Astrocyte of the spinal cord (primary cell): ENCODE measurements around the gene HLA-DRA.
A peak's percentile ranks its signal among the peaks of the same experiment; 100 is the strongest.

Experiments used
- DNase-seq: peaks from one replicate; pipeline ENCODE4 v3.0.0; 2011; ENCODE audit warnings: low read depth, low spot score
- H3K4me3 ChIP-seq: 2 replicates; pipeline ENCODE4 v1.5.1; 2011; ENCODE audit warnings: low read depth, mild to moderate bottlenecking, low read length, moderate library complexity
- CTCF ChIP-seq: IDR thresholded peaks from 2 replicates; pipeline ENCODE4 v1.5.1; 2012; ENCODE audit warnings: low read depth, mild to moderate bottlenecking, low read length, inconsistent platforms
- in situ Hi-C: cut with HindIII; loops from 2 replicates; pipeline ENCODE4 v1.10.0; 2017; ENCODE audit warnings: low sequenced_read_pairs

The HLA-DRA gene

GRCh38 chr6:32439602-32440214 is at the start of gene HLA-DRA:
TSS of gene HLA-DRA (plus strand) at chr6:32439887. CDS start at chr6:32439951, 64 bp downstream.
- in situ Hi-C loops = no loop called here
- peak; percentile 53 for DNase-seq
- H3K4me3 ChIP-seq = no peak within 1 kb of the TSS
- TF ChIP-seq CTCF = no peak

- no peak overlapping the region for H3K4me3 ChIP-seq
- no peak for TF ChIP-seq CTCF
- in situ Hi-C loops = no loop called here
- DNase-seq = no peak
These were observed 48.2 kb upstream of the HLA-DRA start for GRCh38 chr6:32391505-32391904.

- DNase-seq = no peak
- H3K4me3 ChIP-seq = no peak overlapping the region
- TF ChIP-seq CTCF = no peak
- in situ Hi-C loops = no loop called here
These were observed 45.8 kb upstream of the HLA-DRA start for GRCh38 chr6:32393665-32394420.

- in situ Hi-C loops = no loop called here
- TF ChIP-seq CTCF = no peak
- no peak overlapping the region for H3K4me3 ChIP-seq
These were observed 43.7 kb upstream of the HLA-DRA start for GRCh38 chr6:32396028-32396427.

GRCh38 chr6:32397252-32397920 is 42.3 kb upstream of the HLA-DRA start:
- TF ChIP-seq CTCF = no peak
- H3K4me3 ChIP-seq = no peak overlapping the region
- in situ Hi-C loops = no loop called here
- no peak for DNase-seq

More at GRCh38 chr6:32396028-32396427, 43.7 kb upstream of the HLA-DRA start:
- DNase-seq = no peak

GRCh38 chr6:32401284-32401963 is 38.3 kb upstream of the HLA-DRA start:
- in situ Hi-C loops = no loop called here
- no peak for DNase-seq
- no peak for TF ChIP-seq CTCF
- H3K4me3 ChIP-seq = no peak overlapping the region
